Activated naive CD8-positive, alpha-beta T cell treated with anti-CD3 and anti-CD28 coated beads, Interleukin-2, amount 50 U/mL, for 16 hours (primary cell): ENCODE results near the gene PRKAG3.
"Not testable (repeated sequence)": the region's sequence is repeated elsewhere in the genome, so short reads cannot be mapped to it uniquely, and the experiment has no call there.

Experiments used
- DNase-seq: peaks from one replicate; pipeline ENCODE4 v3.0.0-alpha.2; 2020; ENCODE audit warnings: low read depth, low spot score

PRKAG3 gene

DNA sequence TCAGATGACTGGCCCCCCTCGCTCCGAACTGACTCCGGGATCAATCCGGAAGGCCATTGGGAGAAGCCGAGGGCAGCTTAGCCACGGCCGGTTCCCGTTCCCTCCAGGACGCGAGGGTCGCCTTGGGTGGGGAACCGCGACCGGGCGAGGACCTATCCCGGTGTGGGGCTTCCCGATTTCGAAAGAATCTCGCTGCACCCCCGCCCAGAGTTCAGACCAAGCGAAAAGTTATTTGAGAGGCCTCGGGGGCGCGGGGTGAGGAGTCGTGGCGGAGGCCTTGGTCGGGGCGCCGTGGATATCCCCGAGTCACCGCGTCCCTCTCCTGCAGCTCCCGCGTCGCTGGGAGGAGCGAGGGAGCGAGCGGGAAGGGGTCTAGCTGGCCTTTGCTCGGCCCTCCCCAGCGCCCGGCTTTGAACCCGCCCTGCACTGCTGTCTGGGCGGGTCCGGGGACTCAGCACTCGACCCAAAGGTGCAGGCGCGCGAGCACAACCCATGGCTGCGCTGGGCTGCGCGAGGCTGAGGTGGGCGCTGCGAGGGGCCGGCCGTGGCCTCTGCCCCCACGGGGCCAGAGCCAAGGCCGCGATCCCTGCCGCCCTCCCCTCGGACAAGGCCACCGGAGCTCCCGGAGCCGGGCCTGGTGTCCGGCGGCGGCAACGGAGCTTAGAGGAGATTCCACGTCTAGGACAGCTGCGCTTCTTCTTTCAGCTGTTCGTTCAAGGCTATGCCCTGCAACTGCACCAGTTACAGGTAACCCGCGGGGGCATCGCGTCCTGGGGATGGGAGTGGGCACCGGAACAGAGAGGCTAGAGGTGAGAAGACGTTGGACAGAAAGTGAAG lies 49.7 kb downstream of the PRKAG3 start, which contains the start of gene CYP27A1:
TSS of gene CYP27A1 (plus strand) at position 457 of the 837 bp plus-strand sequence. CDS start at position 493, 36 bp downstream.
- DNase-seq, result no peak

DNA sequence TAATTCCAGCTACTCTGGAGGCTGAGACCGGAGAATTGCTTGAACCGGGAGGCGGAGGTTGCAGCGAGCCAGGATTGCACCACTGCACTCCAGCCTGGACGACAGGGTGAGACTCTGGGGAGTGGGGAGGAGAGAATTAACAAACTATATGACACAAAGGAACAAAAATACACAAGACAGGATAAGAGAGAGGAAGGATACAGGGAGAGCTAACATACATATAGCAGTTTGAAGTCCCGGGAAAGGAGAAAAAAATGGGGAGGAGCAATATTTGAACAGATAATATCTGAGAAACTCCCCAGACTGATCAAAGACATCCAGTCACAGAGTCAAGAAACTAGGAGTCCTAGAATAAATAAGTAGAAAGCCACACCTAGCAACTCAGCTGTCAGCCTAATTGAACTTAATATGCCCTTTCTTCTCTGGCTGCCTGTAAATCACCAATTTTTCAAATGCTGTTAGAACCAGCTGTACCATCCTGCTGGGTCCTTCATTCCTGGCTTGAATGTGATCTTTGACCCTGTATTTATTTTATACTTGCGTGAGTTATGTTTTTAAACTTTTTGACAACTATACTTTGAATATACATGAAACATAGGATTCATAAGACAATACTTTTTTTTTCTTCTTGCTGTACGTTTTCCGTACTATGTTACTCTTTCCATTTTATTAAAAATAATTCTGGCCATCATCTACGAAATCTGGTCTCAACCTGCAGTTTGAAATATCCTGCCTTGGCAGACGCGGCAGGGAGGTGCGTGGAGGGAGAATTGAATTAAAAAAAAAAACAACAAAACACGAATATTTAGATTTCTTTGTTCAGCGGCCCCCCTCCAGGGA lies 50.5 kb downstream of the PRKAG3 start:
- DNase-seq, result no peak

- DNase-seq, result no peak
Measured at GRCh38 chr2:218780046-218780445, 51.6 kb downstream of the PRKAG3 start.

- no peak for DNase-seq
Measured at GRCh38 chr2:218777276-218777990, 54.2 kb downstream of the PRKAG3 start.

DNA sequence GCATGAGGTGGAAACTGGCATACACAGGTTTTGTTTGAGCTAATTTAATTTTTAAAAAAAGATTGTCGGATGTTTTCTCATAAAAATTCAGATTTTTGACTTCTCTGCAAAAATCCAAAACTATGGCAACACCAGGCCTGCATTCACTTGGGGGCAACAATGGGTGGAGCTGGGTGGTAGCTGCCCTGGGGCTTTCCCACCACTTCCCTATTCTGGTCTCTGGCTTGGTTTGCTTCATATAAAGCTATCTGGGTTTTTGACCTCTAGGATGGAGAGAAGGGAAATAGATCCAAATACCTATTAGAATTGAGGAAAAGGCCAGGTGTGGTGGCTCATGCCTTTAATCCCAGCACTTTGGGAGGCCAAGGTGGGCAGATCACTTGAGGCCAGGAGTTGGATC lies 55.1 kb downstream of the PRKAG3 start:
- DNase-seq, result no peak

DNA sequence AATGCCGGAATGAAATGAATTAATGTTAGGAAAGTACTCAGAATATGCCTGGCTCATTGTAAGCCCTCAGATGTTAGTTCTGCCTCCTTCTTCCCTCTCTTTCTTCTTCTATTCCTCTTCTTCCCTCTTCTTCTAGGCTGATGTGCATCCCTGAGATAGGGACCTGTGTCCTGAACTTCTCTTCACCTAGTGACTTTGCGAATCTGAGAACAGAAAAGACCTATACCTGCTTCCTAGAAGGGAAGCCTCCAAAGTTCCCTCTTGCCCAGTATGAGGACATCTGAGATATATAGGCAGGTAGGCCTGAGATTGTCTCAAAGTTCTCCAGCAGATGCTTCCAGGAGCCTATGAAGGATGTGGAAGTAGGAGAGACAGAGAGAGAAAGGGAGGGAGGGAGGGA lies 57.7 kb downstream of the PRKAG3 start:
- no peak for DNase-seq

DNA sequence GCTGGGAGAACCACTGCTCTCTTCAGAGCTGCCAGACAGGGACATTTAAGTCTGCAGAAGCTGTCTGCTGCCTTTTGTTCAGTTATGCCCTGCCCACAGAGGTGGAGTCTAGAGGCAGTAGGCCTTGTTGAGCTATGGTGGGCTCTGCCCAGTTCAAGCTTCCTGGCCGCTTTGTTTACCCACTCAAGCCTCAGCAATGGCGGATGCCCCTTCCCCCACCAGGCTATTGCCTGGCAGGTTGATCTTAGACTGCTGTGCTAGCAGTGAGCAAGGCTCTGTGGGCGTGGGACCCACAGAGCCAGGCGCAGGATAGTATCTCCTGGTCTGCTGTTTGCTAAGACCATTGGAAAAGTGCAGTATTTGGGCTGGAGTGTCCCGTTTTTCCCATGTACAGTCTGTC lies 58.8 kb downstream of the PRKAG3 start:
- DNase-seq, result not testable (repeated sequence)
